Trophoblast cell (in vitro differentiated cells and primary cell): ENCODE measurements around the gene PGF.
A peak's percentile ranks its signal among the peaks of the same experiment; 100 is the strongest.

Experiments used
- DNase-seq, 2 donors: peaks; one replicate each; pipeline ENCODE4 v3.0.0-alpha.2; 2016
- H2AFZ ChIP-seq: 2 replicates; pipeline ENCODE4 v1.6.1; 2013; ENCODE audit warnings: low read length, moderate library complexity, mild to moderate bottlenecking; ENCODE audit not compliant: insufficient read depth, poor library complexity
- H2AK5ac ChIP-seq: 2 replicates; pipeline ENCODE4 v1.6.1; 2013; ENCODE audit warnings: mild to moderate bottlenecking, low read length
- H2BK120ac ChIP-seq: 2 replicates; pipeline ENCODE4 v1.6.1; 2013; ENCODE audit warnings: low read length, mild to moderate bottlenecking, moderate library complexity; ENCODE audit not compliant: insufficient read depth, poor library complexity
- H2BK12ac ChIP-seq: 2 replicates; pipeline ENCODE4 v1.6.1; 2013; ENCODE audit warnings: mild to moderate bottlenecking, low read length, moderate library complexity
- H2BK5ac ChIP-seq: 2 replicates; pipeline ENCODE4 v1.6.1; 2013; ENCODE audit warnings: low read length, low read depth, moderate library complexity, mild to moderate bottlenecking; ENCODE audit not compliant: poor library complexity
- H3K14ac ChIP-seq: 2 replicates; pipeline ENCODE4 v1.6.1; 2013; ENCODE audit warnings: mild to moderate bottlenecking, low read length
- H3K18ac ChIP-seq: 2 replicates; pipeline ENCODE4 v1.6.1; 2013; ENCODE audit warnings: mild to moderate bottlenecking, low read length
- H3K23ac ChIP-seq: 2 replicates; pipeline ENCODE4 v1.6.1; 2013; ENCODE audit warnings: low read length
- H3K27ac ChIP-seq: 2 replicates; pipeline ENCODE4 v1.5.1; 2013; ENCODE audit warnings: low read depth, mild to moderate bottlenecking, inconsistent platforms, low read length, moderate library complexity
- H3K27me3 ChIP-seq: 2 replicates; pipeline ENCODE4 v1.6.1; 2013; ENCODE audit warnings: inconsistent platforms, mild to moderate bottlenecking, low read length, moderate library complexity; ENCODE audit not compliant: insufficient read depth
- H3K36me3 ChIP-seq, 2 experiments: 1 replicate in 1 of 2; 2 replicates in 1 of 2; pipeline ENCODE4 v1.6.1; 2013; ENCODE audit warnings: low read length in 2 of 2, mild to moderate bottlenecking in 2 of 2, moderate library complexity in 1 of 2; ENCODE audit not compliant: insufficient read depth in 2 of 2, control insufficient read depth in 1 of 2
- H3K4ac ChIP-seq: 2 replicates; pipeline ENCODE4 v1.6.1; 2013; ENCODE audit warnings: low read depth, mild to moderate bottlenecking, low read length, moderate library complexity
- H3K4me1 ChIP-seq, 2 experiments: 1 replicate in 1 of 2; 2 replicates in 1 of 2; pipeline ENCODE4 v1.6.1; 2013; ENCODE audit warnings: low read length in 2 of 2, mild to moderate bottlenecking in 2 of 2, moderate library complexity in 1 of 2; ENCODE audit not compliant: insufficient read depth in 2 of 2, control insufficient read depth in 1 of 2
- H3K4me2 ChIP-seq: 2 replicates; pipeline ENCODE4 v1.6.1; 2013; ENCODE audit warnings: inconsistent platforms, mild to moderate bottlenecking, low read length, moderate library complexity
- H3K4me3 ChIP-seq: 2 replicates; pipeline ENCODE4 v1.5.1; 2013; ENCODE audit warnings: mild to moderate bottlenecking, low read depth, low read length, inconsistent platforms
- H3K79me1 ChIP-seq: one replicate; pipeline ENCODE4 v1.6.1; 2013; ENCODE audit warnings: low read length
- H3K79me2 ChIP-seq: 2 replicates; pipeline ENCODE4 v1.6.1; 2013; ENCODE audit warnings: low read length, mild to moderate bottlenecking; ENCODE audit not compliant: control insufficient read depth, insufficient read depth, poor library complexity
- H3K9ac ChIP-seq: 2 replicates; pipeline ENCODE4 v1.6.1; 2013; ENCODE audit warnings: mild to moderate bottlenecking, low read length
- H3K9me3 ChIP-seq: 2 replicates; pipeline ENCODE4 v1.6.1; 2013; ENCODE audit warnings: low read depth, mild to moderate bottlenecking, control low read depth, inconsistent platforms, low read length; ENCODE audit not compliant: insufficient read depth
- H4K12ac ChIP-seq: 2 replicates; pipeline ENCODE4 v1.6.1; 2013; ENCODE audit warnings: low read depth, mild to moderate bottlenecking, low read length, moderate library complexity
- H4K8ac ChIP-seq: 2 replicates; pipeline ENCODE4 v1.6.1; 2013; ENCODE audit warnings: low read depth, mild to moderate bottlenecking, low read length, moderate library complexity
- H4K91ac ChIP-seq: one replicate; pipeline ENCODE4 v1.6.1; 2013; ENCODE audit warnings: low read depth, mild to moderate bottlenecking, low read length, moderate library complexity
- WGBS: extraction: QIAGEN DNeasy Blood & Tissue Kit; methylation state at CpG from one replicate; pipeline ENCODE4 v1.1.7; 2013; ENCODE audit warnings: missing lambda C conversion rate; ENCODE audit not compliant: insufficient read length, insufficient coverage; ENCODE audit errors: extremely low coverage; 5-methylcytosine and 5-hydroxymethylcytosine counted together

The PGF gene

DNA sequence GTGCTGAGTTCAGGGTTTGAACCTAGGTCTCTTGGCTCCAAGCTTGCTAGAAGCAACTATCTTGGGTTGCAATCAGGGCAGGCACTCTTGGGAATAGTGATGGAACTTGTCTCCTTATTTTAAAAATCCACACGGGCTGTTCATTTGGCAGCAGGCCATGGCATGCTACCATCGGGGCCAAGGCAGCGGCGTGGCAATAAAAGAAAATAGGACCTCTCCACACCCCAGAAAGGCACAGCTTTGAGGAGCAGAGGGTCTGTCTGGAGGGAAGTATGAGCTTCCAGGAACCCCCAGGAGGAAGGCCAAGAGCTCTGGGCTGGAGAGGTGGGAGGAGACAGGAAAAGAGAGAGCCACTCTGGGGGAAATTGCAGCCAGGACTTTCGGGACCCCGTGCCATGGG, 47.7 kb downstream of the PGF start:
- no peak for DNase-seq
- WGBS = no CpG with 5 or more reads among the region's 6 CpGs
- no peaks in the 10 kb centered on the region for H3K79me2 ChIP-seq

DNA sequence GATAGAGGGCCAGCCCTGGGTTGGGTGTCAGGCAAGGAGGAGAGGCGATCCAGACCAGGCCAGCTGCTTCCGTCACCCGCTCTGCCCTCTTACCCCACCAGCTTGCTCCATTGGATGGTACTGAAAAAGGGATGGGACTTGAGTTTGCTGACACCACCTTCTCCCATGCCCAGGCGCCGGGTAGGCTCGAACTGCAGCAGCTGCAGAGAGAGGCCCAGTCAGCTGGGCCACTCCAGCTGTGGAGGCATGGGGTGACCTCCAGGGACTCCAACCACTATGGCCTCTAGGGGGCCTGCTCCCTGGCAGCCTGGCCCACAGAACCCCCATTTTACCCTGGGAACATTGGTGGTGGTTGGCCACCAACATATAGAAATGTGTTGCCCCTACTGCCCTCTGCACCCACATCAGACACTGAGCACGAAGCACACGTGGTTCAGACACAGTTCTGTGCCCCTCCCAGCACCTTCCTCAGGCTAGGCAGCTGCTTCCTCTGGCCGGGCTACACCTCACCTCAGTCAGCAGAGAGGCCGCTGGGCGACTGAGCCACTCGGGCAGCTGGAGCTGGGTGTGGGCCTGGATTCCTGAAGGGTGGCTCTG, 48.4 kb downstream of the PGF start:
- Histone ChIP-seq H3K4ac (no peak overlapping the region), H2BK12ac (no peak overlapping the region), H3K79me1 (no peaks in the 10 kb centered on the region), H3K18ac (no peak overlapping the region), H2AK5ac (no peak overlapping the region), H3K9ac (no peak overlapping the region), H3K4me1 (peaks cover 0 to 5% of the 10 kb centered on the region in 2 experiments), H4K12ac (no peak overlapping the region), H3K4me2 (no peak overlapping the region), H3K36me3 (peaks cover 19 to 28% of the 10 kb centered on the region in 2 experiments), H2BK120ac (no peak overlapping the region), H3K27me3 (no peaks in the 10 kb centered on the region), H3K14ac (no peak overlapping the region), H3K27ac (no peak overlapping the region), H3K4me3 (no peak overlapping the region), H2BK5ac (no peak overlapping the region), H4K91ac (no peak overlapping the region), H3K9me3 (no peaks in the 10 kb centered on the region), H2AFZ (no peak overlapping the region), H3K23ac (no peak overlapping the region), H3K79me2 (no peaks in the 10 kb centered on the region), H4K8ac (no peak overlapping the region)
- no peak for DNase-seq
- WGBS = no CpG with 5 or more reads among the region's 12 CpGs

More for the DNA sequence above, 47.7 kb downstream of the PGF start:
- Histone ChIP-seq H4K12ac (no peak overlapping the region), H2AK5ac (no peak overlapping the region), H2BK5ac (no peak overlapping the region), H2AFZ (no peak overlapping the region), H3K4me2 (no peak overlapping the region), H2BK120ac (no peak overlapping the region), H3K18ac (no peak overlapping the region), H3K27ac (no peak overlapping the region), H3K9ac (no peak overlapping the region), H3K4me1 (peaks cover 0 to 4% of the 10 kb centered on the region in 2 experiments), H3K14ac (no peak overlapping the region), H3K79me1 (no peaks in the 10 kb centered on the region), H3K36me3 (peaks cover 13 to 21% of the 10 kb centered on the region in 2 experiments), H2BK12ac (no peak overlapping the region), H3K4me3 (no peak overlapping the region), H3K4ac (no peak overlapping the region), H4K8ac (no peak overlapping the region), H3K23ac (no peak overlapping the region), H4K91ac (no peak overlapping the region), H3K27me3 (no peaks in the 10 kb centered on the region), H3K9me3 (no peaks in the 10 kb centered on the region)

GRCh38 chr14:74905595-74906142, 49.7 kb downstream of the PGF start:
- Histone ChIP-seq H3K27ac (no peak overlapping the region), H3K4me3 (no peak overlapping the region), H4K8ac (no peak overlapping the region), H3K9me3 (no peaks in the 10 kb centered on the region), H3K27me3 (no peaks in the 10 kb centered on the region), H3K79me1 (no peaks in the 10 kb centered on the region), H3K18ac (no peak overlapping the region), H3K4me2 (no peak overlapping the region), H3K4ac (no peak overlapping the region), H4K12ac (no peak overlapping the region), H2AK5ac (no peak overlapping the region), H3K36me3 (peaks cover 24 to 38% of the 10 kb centered on the region in 2 experiments), H3K79me2 (no peaks in the 10 kb centered on the region), H3K9ac (no peak overlapping the region), H2AFZ (no peak overlapping the region), H2BK120ac (no peak overlapping the region), H3K14ac (no peak overlapping the region), H2BK12ac (no peak overlapping the region), H3K4me1 (peaks cover 0 to 5% of the 10 kb centered on the region in 2 experiments), H3K23ac (no peak overlapping the region), H4K91ac (no peak overlapping the region), H2BK5ac (no peak overlapping the region)
- WGBS = no CpG with 5 or more reads among the region's 14 CpGs
- peak; percentile 33 to 75 for DNase-seq

DNA sequence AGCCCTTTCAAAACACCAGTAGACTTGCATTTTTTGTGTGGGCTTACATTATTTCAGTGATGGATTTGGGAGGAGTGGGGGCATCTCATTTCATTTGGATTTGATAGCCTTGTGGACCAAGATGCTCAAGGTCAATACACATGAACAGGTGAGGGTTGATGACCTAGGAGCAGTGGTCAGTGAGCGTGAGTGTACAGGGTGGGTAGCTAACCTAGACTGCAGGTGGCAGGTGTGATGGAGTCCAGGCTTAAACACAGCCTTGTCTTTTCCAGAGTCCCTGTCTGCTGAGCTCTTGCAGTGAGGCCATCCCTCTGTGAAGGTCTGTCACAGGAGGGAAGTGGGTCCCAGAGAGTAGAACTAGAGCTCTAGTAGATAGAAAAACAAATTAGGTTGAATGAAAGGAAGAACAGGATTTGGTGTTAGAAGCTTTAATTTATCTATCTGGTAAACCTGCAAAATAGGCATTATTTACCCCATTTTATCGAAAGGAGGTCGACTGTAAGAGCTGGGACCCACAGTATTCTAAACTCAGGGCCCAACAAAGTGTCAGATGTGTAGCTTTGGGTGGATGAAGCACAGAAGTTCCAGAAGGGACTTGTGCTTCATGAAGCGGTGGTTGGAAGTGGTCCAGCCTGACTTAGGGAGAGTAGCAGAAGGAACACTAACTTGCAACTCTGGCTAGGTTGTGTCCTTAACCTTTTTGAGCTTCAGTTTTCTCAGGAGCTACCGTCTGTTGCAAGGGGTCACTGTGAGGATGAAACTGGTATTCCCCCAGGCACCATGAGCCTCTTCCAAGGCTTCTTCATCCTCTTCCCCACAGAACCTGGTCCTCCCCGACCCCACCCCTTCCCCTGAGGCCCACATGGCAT, 50.5 kb downstream of the PGF start:
- H3K4me1 ChIP-seq = peaks cover 0 to 5% of the 10 kb centered on the region in 2 experiments
- DNase-seq = no peak
- WGBS = no CpG with 5 or more reads among the region's 6 CpGs

More for the DNA sequence above, 50.5 kb downstream of the PGF start:
- H2BK12ac ChIP-seq = no peak overlapping the region
- H4K91ac ChIP-seq = no peak overlapping the region
- no peak overlapping the region for H2AK5ac ChIP-seq
- H2AFZ ChIP-seq = no peak overlapping the region
- H3K36me3 ChIP-seq = peaks cover 30 to 45% of the 10 kb centered on the region in 2 experiments
- no peaks in the 10 kb centered on the region for H3K9me3 ChIP-seq
- H3K14ac ChIP-seq = no peak overlapping the region
- H3K4me3 ChIP-seq = no peak overlapping the region
- H3K23ac ChIP-seq = no peak overlapping the region
- no peak overlapping the region for H2BK120ac ChIP-seq
- no peaks in the 10 kb centered on the region for H3K79me2 ChIP-seq
- H4K12ac ChIP-seq = no peak overlapping the region
- no peak overlapping the region for H3K9ac ChIP-seq
- H3K27ac ChIP-seq = no peak overlapping the region
- no peak overlapping the region for H2BK5ac ChIP-seq
- H3K27me3 ChIP-seq = no peaks in the 10 kb centered on the region
- no peak overlapping the region for H4K8ac ChIP-seq
- H3K18ac ChIP-seq = no peak overlapping the region
- H3K4ac ChIP-seq = no peak overlapping the region
- no peaks in the 10 kb centered on the region for H3K79me1 ChIP-seq
- no peak overlapping the region for H3K4me2 ChIP-seq
